ENCODE results near the gene ABR. TPM values are rescaled to one million over a fixed set of nuclear protein-coding genes. Genes with fewer than 3 reads are reported as not detected.

ABR gene
- total RNA-seq = 114 to 129 TPM (median 119 TPM) in 3 replicates
- long read RNA-seq, full-length matches to known transcripts = 35 of 79 reads
- long read RNA-seq, partial matches to known transcripts = 17 of 79 reads
- long read RNA-seq, other reads (novel, unspliced or antisense) = 27 of 79 reads

DNA sequence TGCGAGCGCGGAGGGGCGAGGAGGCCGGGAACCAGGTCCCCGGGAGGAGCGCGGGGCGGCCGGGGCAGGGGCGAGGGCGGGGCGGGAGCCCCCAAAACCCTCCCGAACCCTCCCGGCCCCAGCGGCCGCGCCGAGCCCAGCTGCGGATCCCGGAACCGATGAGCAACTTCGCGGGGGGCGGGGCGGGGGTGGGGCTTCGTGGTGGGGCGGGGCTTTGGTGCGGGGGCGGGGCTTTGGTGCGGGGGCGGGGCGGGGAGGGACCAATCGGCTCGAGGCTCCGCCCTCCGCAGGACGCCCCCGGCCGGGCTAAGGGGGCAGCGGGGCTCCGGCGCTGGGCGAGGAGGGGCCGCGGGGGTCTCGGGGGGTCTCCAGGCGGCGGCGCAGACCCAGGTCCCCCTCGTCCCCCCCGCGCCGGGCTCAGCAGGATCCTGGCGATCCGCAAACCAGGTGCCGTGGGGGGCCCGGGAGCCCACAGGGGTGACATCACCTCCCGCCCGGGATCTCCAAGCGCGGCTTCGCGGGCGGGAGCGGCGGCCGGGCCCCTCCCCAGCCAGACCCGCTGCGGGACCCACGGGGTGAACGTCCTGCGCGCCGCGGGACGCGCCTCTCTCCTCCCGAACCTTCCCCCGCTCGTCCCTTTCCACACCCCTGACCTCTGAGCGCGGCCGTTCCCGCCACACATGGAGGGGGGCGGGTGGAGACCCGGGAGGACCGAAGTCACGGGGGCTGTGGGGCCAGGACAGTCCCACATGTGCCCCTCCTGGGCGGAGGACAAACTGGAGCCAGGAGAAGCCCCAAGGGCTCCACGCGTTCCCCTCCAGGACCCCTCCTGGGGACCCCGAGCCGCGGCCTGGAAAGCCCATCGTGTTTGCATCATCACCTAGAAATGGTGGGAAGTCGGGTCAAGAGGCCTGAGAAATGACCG is at the start of gene ABR:
TSS of gene ABR (minus strand) at position 164 of the 925 bp plus-strand sequence. CDS start 254 bp downstream, outside the sequence.
- peak within 1 kb of the TSS; percentile 81 for H3K4me3 Mint-ChIP-seq (ENCODE audit: unreplicated experiment)
- peak within 1 kb of the TSS; percentile 77 for H3K27ac Mint-ChIP-seq (ENCODE audit: unreplicated experiment)
- no peaks in the 10 kb centered on the region for H3K36me3 Mint-ChIP-seq (ENCODE audit: low read depth)
- DNase-seq (ENCODE audit: low spot score) = no peak
- TF ChIP-seq CTCF (IDR thresholded peaks at IDR 0.05) = no peak
- H3K9me3 Mint-ChIP-seq (ENCODE audit: low read depth) = no peaks in the 10 kb centered on the region
- H3K4me1 Mint-ChIP-seq (ENCODE audit: low read depth) = peaks cover 55% of the 10 kb centered on the region
- H3K27me3 Mint-ChIP-seq (ENCODE audit: low read depth) = no peaks in the 10 kb centered on the region

DNA sequence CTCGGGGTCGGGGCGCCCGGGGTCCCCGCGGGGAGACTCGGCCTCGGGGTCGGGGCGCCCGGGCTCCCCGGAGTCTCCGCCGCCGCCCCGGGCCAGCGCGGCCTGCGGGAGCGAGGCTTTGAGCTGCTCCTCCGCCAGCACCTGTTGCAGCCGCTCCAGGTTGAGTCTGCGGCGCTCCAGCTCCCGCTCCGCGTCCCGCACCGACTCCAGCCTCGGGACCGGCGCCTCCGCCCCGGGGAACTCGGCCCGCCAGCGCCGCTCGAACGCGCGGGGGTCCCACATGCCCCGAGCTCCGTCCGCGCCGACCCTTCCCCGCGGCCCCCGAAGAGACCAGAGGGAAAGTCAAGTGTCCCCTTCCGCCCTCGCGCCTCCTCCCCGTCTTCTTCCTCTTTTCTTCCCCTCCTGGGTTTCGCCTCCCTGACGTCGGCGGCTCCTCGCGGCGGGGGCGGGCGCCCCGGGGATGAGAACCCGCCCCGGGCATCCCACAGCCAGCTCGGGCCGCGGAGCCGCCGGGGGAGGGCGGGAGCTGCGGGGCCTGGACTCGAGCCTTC is 49.6 kb upstream of the ABR start:
- peaks cover 24% of the 10 kb centered on the region for H3K4me1 Mint-ChIP-seq (ENCODE audit: low read depth)
- H3K36me3 Mint-ChIP-seq (ENCODE audit: low read depth) = peaks cover 2% of the 10 kb centered on the region
- TF ChIP-seq CTCF (IDR thresholded peaks at IDR 0.05) = no peak
- DNase-seq (ENCODE audit: low spot score) = no peak
- H3K9me3 Mint-ChIP-seq (ENCODE audit: low read depth) = no peaks in the 10 kb centered on the region
- peaks cover 40% of the 10 kb centered on the region for H3K27me3 Mint-ChIP-seq (ENCODE audit: low read depth)
- peak overlapping the region; percentile 52 for H3K4me3 Mint-ChIP-seq (ENCODE audit: unreplicated experiment)
- H3K27ac Mint-ChIP-seq (ENCODE audit: unreplicated experiment) = no peak overlapping the region

DNA sequence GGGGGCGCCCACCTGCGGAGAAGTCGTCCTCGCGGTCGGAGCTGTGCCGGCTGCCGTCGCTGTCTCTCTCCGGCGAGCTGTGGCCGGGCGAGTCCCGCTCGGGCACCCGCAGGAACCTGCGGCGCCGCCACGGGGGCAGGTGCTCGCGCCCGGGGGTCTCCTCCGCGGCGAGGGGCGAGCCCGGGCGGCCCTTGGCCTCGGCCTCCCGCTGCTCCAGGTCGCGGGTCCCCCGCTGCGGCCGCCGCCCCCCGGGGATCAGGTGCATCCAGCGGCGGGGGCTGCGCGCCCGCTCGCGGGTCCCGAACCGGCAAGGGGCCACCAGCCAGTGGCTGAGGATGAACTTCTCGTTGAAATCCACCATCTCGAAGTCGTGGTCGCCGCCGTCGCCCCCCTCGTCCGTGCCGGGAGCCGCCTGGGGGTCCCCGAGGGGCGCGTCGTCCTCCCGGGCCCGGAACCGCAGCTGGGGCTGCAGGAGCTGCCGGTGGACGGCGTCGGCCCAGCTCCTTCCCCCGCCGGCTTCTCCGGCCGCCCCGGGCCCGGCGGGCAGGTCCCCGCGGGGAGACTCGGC is 49.1 kb upstream of the ABR start:
- no peak for DNase-seq (ENCODE audit: low spot score)
- Mint-ChIP-seq H3K27ac (ENCODE audit: unreplicated experiment) (no peak overlapping the region), H3K36me3 (ENCODE audit: low read depth) (peaks cover 2% of the 10 kb centered on the region), H3K9me3 (ENCODE audit: low read depth) (no peaks in the 10 kb centered on the region), H3K4me3 (ENCODE audit: unreplicated experiment) (no peak overlapping the region), H3K4me1 (ENCODE audit: low read depth) (peaks cover 20% of the 10 kb centered on the region), H3K27me3 (ENCODE audit: low read depth) (peaks cover 40% of the 10 kb centered on the region)
- TF ChIP-seq CTCF (IDR thresholded peaks at IDR 0.05) = no peak

DNA sequence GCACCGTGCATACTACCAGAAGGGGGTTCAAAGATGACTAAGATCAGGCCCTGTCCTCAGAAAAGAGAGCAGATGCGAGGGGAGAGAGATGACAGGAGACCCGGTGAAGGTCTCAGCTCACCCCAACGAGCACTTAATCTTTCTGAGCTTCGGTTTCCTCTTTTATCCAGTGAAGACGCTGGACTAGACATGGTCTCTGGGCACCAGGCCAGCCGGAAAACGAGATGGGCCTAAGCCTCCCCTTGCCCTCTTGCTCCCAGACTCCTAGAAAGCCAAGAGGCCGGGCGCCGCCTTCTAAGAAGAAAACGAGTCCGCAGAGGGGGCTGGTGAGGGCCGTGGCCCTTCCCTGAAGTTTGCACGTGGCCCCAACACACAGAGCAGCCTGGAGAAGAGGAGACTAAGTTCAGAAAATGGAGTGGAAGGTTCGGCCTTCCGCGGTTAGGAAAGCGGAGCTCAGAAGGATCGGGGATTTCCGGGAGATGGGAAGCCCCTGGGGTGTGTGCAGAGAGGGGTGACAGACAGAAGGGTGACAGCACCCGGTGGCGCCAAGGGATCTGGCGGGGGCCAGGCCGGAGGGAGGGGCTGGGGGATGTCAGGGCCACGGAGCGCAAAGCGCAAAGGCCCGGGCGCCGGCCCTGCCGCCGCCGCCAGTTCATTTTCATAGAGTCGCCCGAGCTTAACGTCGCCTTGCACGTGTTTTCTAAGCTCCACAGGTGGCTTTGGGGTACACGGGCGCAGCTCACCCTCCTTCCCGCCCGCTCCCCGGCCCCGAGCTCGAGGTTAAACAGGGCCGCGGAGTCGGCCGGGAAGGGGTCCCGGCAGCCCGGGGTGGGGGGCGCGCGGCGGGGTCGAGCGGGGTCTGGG is 48.4 kb upstream of the ABR start:
- DNase-seq (ENCODE audit: low spot score) = no peak
- H3K9me3 Mint-ChIP-seq (ENCODE audit: low read depth) = no peaks in the 10 kb centered on the region
- H3K4me1 Mint-ChIP-seq (ENCODE audit: low read depth) = peaks cover 19% of the 10 kb centered on the region
- no peak overlapping the region for H3K27ac Mint-ChIP-seq (ENCODE audit: unreplicated experiment)
- no peak for TF ChIP-seq CTCF (IDR thresholded peaks at IDR 0.05)
- H3K4me3 Mint-ChIP-seq (ENCODE audit: unreplicated experiment) = peak overlapping the region; percentile 60
- peaks cover 2% of the 10 kb centered on the region for H3K36me3 Mint-ChIP-seq (ENCODE audit: low read depth)
- peaks cover 42% of the 10 kb centered on the region for H3K27me3 Mint-ChIP-seq (ENCODE audit: low read depth)

Measured in chondrocyte (in vitro differentiated cells).